Adrenal gland (tissue), 12 donors: Measurements from ENCODE around the gene KMT5C. TPM values are rescaled to one million over a fixed set of nuclear protein-coding genes. Genes with fewer than 3 reads are reported as not detected.

Source experiments
- DNase-seq, 7 donors: peaks; one replicate each; pipeline ENCODE4 v3.0.0-alpha.2; 2019 to 2020
- H3K27ac ChIP-seq, 5 donors: fragments of 200-600 bp; sonication (generic) in 4 of 5; 1 replicate in 3 of 5; 2 replicates in 2 of 5; pipeline versions ENCODE4 v1.5.1 to v1.8.0; 2016 to 2020; ENCODE audit warnings: mild to moderate bottlenecking in 1 of 5
- H3K27me3 ChIP-seq: fragments of 200-600 bp; 2 replicates; pipeline ENCODE4 v1.8.0; 2021
- H3K36me3 ChIP-seq, 2 donors: fragments of 200-600 bp; replicated peaks in 1 of 2; 1 replicate in 1 of 2; 2 replicates in 1 of 2; pipeline versions ENCODE4 v1.5.1 to v1.8.0; 2018 to 2022
- H3K4me1 ChIP-seq, 2 donors: fragments of 200-600 bp; replicated peaks in 1 of 2; 1 replicate in 1 of 2; 2 replicates in 1 of 2; pipeline versions ENCODE4 v1.5.1 to v1.8.0; 2018 to 2021
- H3K4me3 ChIP-seq, 4 donors: fragments of 200-600 bp; sonication (generic) in 3 of 4; one replicate each; pipeline ENCODE4 v1.5.1; 2016 to 2018
- H3K9me3 ChIP-seq, 3 donors: fragments of 200-600 bp; sonication (generic) in 1 of 3; replicated peaks in 1 of 3; 1 replicate in 2 of 3; 2 replicates in 1 of 3; pipeline versions ENCODE4 v1.5.1 to v1.8.0; 2016 to 2021
- CTCF ChIP-seq, 6 experiments: fragments of 450-650 bp in 4 of 6; fragments of 200-600 bp in 2 of 6; sonication (generic) in 1 of 6; IDR thresholded peaks; 1 replicate in 5 of 6; 2 replicates in 1 of 6; pipeline versions ENCODE4 v1.5.1 to v1.8.0; 2016 to 2021; ENCODE audit warnings: antibody characterized with exemption in 6 of 6, mild to moderate bottlenecking in 2 of 6, moderate library complexity in 1 of 6
- POLR2A ChIP-seq, 2 donors: fragments of 450-650 bp; IDR thresholded peaks; one replicate each; pipeline ENCODE4 v1.6.1; 2017; ENCODE audit warnings: antibody characterized with exemption in 2 of 2, mild to moderate bottlenecking in 2 of 2, moderate library complexity in 1 of 2
- WGBS, 4 donors: extraction: QIAGEN DNeasy Blood & Tissue Kit in 2 of 4; methylation state at CpG; one replicate each; pipeline versions ENCODE4 v1.1.5 to v1.1.7; 2013 to 2017; 5-methylcytosine and 5-hydroxymethylcytosine counted together
- intact Hi-C, 2 donors: fragments of 100-400 bp; cut with DNase I; formaldehyde crosslinking; loops; one replicate each; pipeline versions ENCODE4 v1.14.1 to v1.15.0; 2022 to 2023
- polyA plus RNA-seq, 3 donors: library from polyadenylated mRNA; stranded (reverse); fragments of 200-250 nt in 2 of 3; fragments of 350-450 nt in 1 of 3; fragmentation: Illumina TruSeq in 1 of 3; extraction: RNeasy Lipid Tissue Mini Kit (QIAGEN cat#74804) in 1 of 3; gene quantifications; one replicate each; pipeline ENCODE4 v1.2.3, GENCODE V29; 2013 to 2014
- total RNA-seq, 9 donors: library from RNA; depleted of rRNA in 4 of 9; stranded (reverse); fragments of >200 nt in 4 of 9; fragments of 120-200 nt in 1 of 9; fragmentation: NEBNext Ultra II Directional in 1 of 9; extraction: Animal tissue kit (Norgen Biotek cat#: 25700) in 1 of 9; gene quantifications; one replicate each; pipeline versions ENCODE4 v1.1.0 to v1.2.4, GENCODE V29; 2013 to 2023
- donor health status: healthy with polysubstance abuse.
- donor health status: Bipolar disorder and iron deficiency.
- donor health status: DM: yes; HTN: yes; CAD: no.
- donor health status: DM: no; HTN: no; CAD: no.
- donor health status: DM: no; HTN: no; CAD: no.
- donor health status: DM: yes; HTN: yes; CAD: no.

The KMT5C gene
- total and polyA plus RNA-seq, 12 donors: 1.4 to 56.7 (median 15.4) TPM

GRCh38 chr19:55315956-55316525 is 23.6 kb upstream of the KMT5C start:
- H3K4me1 ChIP-seq: no peaks in the 10 kb centered on the region
- no peak for DNase-seq
- WGBS, 4 donors: 82 to 90% (median 86%) methylated on average over 11 to 13 of the region's 13 CpGs
- no peak overlapping the region for H3K4me3 ChIP-seq
- H3K27ac ChIP-seq: no peak overlapping the region
- H3K36me3 ChIP-seq: no peaks in the 10 kb centered on the region
- H3K9me3 ChIP-seq: no peaks in the 10 kb centered on the region
- H3K27me3 ChIP-seq: no peaks in the 10 kb centered on the region
- TF ChIP-seq CTCF (IDR thresholded peaks at IDR 0.05): no peak
- TF ChIP-seq POLR2A (IDR thresholded peaks at IDR 0.05): no peak
- intact Hi-C loops: no loop called here

- no peak for DNase-seq
- Histone ChIP-seq H3K4me1 (no peaks in the 10 kb centered on the region), H3K27ac (no peak overlapping the region), H3K4me3 (no peak overlapping the region), H3K9me3 (no peaks in the 10 kb centered on the region), H3K27me3 (no peaks in the 10 kb centered on the region), H3K36me3 (no peaks in the 10 kb centered on the region)
- intact Hi-C loops: no loop called here
- WGBS, 4 donors: 78 to 89% (median 83%) methylated on average over 4 to 8 of the region's 8 CpGs
- TF ChIP-seq POLR2A (IDR thresholded peaks at IDR 0.05): no peak
- no peak for TF ChIP-seq CTCF (IDR thresholded peaks at IDR 0.05)
Measured at GRCh38 chr19:55316646-55317045, 23.0 kb upstream of the KMT5C start.

- Histone ChIP-seq H3K4me1 (no peaks in the 10 kb centered on the region), H3K27me3 (no peaks in the 10 kb centered on the region), H3K4me3 (no peak overlapping the region), H3K36me3 (no peaks in the 10 kb centered on the region), H3K27ac (no peak overlapping the region), H3K9me3 (no peaks in the 10 kb centered on the region)
- 15 to 36% (median 27%) methylated on average over 21 of the region's 21 CpGs for WGBS, 4 donors
- peak in 2 of 7 donors; percentile 41 to 48 for DNase-seq
- no peak for TF ChIP-seq POLR2A (IDR thresholded peaks at IDR 0.05)
- no peak for TF ChIP-seq CTCF (IDR thresholded peaks at IDR 0.05)
- intact Hi-C loops: no loop called here
Measured at GRCh38 chr19:55319785-55320184, 19.9 kb upstream of the KMT5C start.

- no peak for TF ChIP-seq POLR2A (IDR thresholded peaks at IDR 0.05)
- no peak for TF ChIP-seq CTCF (IDR thresholded peaks at IDR 0.05)
- intact Hi-C loops: no loop called here
- Histone ChIP-seq H3K4me3 (no peak overlapping the region), H3K27me3 (no peaks in the 10 kb centered on the region), H3K4me1 (no peaks in the 10 kb centered on the region), H3K36me3 (no peaks in the 10 kb centered on the region), H3K9me3 (no peaks in the 10 kb centered on the region), H3K27ac (no peak overlapping the region)
- no peak for DNase-seq
- 70 to 97% (median 90%) methylated on average over 3 to 8 of the region's 8 CpGs for WGBS, 4 donors
Measured at GRCh38 chr19:55320844-55321419, 18.7 kb upstream of the KMT5C start.
